LNCaP clone FGC (cell line): Measurements from ENCODE around the gene C16orf78.
"Not testable (repeated sequence)": the region's sequence is repeated elsewhere in the genome, so short reads cannot be mapped to it uniquely, and the experiment has no call there.

ENCODE experiments used
- DNase-seq: peaks from one replicate; pipeline ENCODE4 v3.0.0-alpha.2; 2011; ENCODE audit warnings: low read depth
- H3K4me3 ChIP-seq: 2 replicates; pipeline ENCODE4 v1.5.1; 2011; ENCODE audit warnings: mild to moderate bottlenecking, low read depth, low read length, control low read depth
- CTCF ChIP-seq: IDR thresholded peaks from 2 replicates; pipeline ENCODE4 v1.5.1; 2012; ENCODE audit warnings: mild to moderate bottlenecking; ENCODE audit not compliant: control insufficient read depth, insufficient read depth; ENCODE audit errors: extremely low read depth

C16orf78 gene

GRCh38 chr16:49354101-49354500, 19.5 kb upstream of the C16orf78 start:
- no peak for DNase-seq
- H3K4me3 ChIP-seq = no peak overlapping the region
- no peak for TF ChIP-seq CTCF

DNA sequence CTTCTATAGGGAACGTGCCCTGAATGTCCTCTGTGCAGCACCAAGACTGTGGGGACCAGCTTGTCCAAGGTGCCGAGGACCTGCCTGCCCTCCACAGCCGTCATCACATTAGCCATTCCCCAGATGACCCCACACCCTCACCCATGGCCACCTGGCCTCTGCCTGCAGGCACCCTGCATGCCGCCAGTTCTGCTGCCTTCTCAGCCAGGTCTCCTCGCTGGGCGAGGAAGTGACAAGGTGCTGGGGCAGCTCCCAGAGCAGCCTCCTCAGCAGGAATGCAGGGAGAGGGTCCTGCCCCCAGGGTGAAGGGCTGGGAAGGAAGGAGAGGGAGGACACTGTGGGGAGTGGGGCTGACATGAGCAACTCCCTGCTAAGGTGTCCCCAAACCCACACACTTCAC, 18.6 kb upstream of the C16orf78 start:
- DNase-seq = no peak
- no peak for TF ChIP-seq CTCF
- no peak overlapping the region for H3K4me3 ChIP-seq

DNA sequence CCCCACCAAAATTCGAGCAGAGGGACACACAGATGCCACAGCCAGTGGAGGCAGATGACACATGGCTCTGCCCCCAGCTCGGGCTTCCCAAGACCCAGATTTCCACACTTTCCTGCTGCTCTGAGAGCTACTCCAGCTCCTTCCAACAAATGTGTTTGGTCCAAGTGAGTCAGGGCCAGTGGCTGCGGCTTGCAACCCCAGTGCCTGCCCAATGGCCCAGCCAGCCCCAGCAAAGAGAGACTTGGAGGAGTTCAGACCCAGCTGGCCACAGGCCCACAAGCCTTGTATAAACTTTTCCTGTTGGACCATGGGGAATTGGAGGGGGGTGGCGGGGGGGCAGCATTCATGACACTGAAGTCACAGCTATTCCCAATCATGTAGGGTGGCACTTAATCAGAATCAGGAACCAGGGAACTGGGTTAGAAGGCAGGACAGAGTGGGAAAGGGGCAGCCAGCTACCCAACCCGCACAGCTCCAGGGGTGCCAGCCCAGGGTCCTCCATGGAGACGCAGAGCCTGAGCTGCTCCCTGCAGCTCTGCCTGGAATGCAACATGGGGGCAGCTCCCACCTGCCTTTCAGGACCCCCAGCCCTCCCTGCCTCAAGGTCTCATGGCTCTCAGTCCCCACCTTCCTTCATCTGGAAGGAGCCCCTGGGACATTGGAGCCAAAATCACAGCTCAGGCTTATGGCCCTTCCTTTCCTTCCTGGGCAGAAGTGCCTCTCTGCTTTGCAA, 17.5 kb upstream of the C16orf78 start:
- no peak for TF ChIP-seq CTCF
- no peak for DNase-seq
- no peak overlapping the region for H3K4me3 ChIP-seq

DNA sequence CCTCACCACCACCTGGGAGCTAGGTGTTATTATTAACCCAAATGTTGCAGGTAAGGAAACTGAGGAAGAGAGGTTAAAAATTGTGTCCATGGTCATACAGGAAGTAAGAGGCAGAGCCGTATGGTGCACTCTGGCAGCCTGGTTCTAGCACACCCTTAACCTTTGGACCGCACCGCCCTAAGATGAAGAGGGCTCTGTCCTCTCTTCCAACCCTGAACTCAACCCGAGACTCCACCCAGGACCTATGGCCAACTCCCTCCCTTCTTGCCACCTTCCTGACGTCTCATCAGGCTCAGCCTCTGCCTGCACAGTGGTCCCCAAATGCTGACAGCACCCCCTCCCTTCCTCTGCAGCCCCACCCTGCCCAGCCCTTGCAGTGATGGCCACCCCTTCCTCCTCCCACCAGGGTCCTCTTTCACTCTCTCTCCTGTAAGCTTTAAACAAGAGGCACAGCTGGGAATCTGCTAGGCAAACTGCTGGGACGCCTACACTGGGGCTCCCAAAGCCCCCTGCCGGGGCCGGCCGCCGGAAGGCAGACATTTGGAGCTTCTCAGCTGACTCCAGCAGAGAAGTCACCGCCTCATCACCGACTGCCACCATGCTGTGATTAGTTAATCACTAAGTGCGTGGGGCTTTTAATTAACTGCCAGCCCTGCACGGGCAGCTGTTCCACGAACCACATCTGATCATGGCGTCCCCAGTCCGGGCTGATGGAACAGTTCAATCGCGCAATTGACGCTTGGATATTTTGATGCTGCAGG, 16.7 kb upstream of the C16orf78 start:
- no peak overlapping the region for H3K4me3 ChIP-seq
- no peak for DNase-seq
- TF ChIP-seq CTCF = no peak

- no peak for TF ChIP-seq CTCF
- no peak for DNase-seq
- no peak overlapping the region for H3K4me3 ChIP-seq
Measured at GRCh38 chr16:49359591-49359990, 14.0 kb upstream of the C16orf78 start.

- DNase-seq, H3K4me3 ChIP-seq: not testable (repeated sequence)
Measured at GRCh38 chr16:49361731-49362130, 11.9 kb upstream of the C16orf78 start.

GRCh38 chr16:49362230-49362629, 11.4 kb upstream of the C16orf78 start:
- DNase-seq = no peak
- no peak for TF ChIP-seq CTCF
- no peak overlapping the region for H3K4me3 ChIP-seq
